RPMI8226 (cell line): ENCODE results near the gene C10orf105.

Experiments used
- DNase-seq: peaks from one replicate; pipeline ENCODE4 v3.0.0-alpha.2; 2015

Gene C10orf105, protein sequence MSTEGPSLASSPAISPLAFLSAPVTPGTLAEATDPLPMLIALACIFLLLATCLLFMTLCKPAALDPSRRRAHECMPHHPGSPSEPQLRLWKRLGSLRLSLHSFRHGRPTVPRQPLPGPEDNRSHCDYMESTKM

DNA sequence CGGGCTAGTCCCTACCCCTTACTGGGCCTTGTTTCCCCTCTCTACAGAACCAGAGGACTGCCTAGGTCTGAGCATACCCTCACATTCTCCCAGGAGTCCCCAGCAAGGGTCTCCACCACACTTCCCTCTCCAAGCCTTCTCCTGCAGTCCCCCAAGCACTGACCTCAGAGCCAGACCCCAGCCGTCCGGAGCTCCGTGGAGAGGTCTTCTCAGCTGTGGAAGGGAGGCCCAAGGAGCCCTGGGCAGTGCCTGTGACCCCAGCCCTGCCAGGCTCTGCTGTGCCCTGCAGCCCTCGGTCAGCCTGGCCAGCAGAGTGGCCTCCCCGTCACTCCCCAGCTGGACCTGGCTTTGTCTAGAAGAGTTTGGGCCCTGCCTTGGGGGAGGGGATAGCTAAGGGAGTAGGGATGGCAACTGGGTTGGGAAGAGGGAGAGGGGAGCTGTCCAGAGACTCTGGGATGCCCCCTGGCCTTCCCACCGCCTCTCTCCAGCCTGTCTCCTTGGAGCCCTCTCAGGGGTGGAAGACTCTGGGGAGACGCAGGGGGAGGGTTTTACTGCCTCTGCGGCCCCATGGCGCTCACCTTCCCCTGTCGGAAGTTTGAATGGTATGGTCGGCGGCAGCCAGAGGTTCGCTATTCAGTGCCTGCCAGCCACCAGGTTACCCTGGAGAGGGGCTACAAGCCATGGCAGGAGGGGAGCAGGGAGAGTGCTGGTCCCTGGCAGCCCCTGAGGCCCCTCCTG, at the start of gene C10orf105:
C10orf105 (minus strand) TSS at position 315 of the 738 bp plus-strand sequence. CDS start 3,441 bp downstream, outside the sequence.
- DNase-seq: no peak

DNA sequence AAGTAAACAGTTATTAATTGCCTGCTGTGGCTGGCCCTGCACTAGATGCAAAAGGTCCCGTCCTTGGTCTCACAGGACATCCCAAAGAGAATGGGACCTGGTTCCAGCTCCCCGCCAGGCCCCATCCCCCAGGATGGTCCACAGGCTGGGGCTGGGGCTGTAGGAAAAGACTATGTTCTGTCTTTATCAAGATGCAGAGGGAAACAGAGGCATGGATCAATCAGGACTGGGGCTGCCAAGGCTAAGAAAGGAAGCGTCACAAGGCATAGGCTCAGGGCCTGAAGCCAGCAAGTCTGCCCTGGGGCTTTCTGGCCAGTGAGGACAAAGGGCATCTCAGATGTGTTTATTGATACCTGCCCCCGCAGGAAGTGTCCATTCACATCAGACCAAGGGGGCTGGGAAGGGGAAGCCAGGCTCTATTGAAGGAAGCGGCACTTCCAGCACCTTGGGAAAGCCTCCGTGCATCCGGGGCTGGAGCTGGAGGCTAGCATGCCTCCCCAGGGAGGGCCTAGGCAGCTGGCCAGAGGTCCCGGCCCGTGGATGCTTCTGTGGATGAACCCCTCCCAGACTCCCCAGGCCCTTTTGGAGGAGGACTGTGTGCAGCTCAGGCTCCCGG, 48.0 kb upstream of the C10orf105 start:
- no peak for DNase-seq

DNA sequence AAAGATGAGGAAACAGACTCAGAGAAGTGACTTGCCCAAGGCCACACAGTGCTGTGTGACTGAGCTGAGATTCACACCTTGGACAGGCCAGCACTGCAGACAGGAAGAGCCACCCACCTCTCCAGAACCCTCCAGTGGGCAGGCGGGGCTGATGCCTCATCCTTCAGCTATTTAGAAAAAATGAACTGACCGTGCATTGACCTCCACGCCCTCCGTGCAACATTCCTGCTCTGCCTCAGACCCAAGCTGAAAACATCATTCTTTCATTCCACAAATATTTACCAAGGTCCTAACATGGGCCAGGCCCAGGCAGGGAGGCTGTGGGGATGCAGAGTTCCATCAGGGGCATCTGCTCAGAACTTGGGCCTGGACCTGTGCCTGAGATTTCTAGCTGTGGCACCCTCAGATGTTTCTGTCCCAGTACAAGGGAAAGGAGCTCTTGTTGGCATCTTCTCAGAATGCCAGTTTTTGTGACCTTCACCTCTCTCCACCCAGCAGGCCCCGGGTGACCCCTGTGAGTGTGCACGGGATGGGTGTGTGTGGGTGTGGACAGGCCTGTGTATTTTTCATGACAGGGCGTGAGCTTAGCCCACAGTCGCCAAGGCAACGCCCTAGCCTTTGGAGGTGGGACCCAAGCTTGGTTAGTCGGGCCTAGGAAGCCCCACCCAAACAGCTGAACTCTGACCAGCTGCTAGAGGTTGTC, 47.3 kb upstream of the C10orf105 start:
- no peak for DNase-seq

DNA sequence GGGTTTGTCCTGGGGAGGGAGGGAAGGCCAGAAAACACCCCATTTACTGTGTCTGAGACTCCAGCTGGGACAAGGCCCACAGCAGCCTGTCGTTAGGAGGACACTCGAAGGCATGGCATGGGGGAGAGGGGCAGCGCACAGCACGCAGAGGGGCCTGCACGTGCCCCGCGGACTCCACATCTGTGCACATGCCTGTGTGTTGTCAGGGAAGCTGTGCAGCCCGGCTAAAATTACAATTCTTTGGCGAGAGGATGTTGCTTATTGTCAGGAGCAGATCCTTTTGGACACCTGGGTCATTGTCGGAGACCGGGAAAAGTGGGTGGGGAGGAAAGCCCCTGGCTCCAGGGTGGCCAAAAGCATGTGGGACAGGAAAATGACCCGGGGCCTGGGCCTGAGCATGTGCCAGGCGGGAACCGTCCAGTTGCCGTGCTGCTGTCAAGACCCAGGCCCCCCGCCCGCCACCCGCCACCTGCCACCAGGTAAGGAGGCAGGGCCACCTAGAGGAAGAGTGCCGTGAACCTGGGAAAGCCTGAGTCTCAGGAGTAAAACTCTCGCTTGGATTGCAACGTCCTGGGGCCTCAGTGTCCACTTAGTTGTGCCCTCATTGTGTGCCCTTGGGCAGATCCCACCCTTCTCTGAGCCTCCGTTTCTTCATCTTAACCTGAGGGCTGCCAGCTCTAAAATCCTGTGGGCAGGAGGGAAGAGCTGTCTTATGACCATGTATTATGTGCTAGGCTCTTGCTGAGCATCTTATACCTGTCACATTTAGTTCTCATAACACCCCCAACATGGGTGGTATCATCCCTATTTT, 46.5 kb upstream of the C10orf105 start:
- no peak for DNase-seq

DNA sequence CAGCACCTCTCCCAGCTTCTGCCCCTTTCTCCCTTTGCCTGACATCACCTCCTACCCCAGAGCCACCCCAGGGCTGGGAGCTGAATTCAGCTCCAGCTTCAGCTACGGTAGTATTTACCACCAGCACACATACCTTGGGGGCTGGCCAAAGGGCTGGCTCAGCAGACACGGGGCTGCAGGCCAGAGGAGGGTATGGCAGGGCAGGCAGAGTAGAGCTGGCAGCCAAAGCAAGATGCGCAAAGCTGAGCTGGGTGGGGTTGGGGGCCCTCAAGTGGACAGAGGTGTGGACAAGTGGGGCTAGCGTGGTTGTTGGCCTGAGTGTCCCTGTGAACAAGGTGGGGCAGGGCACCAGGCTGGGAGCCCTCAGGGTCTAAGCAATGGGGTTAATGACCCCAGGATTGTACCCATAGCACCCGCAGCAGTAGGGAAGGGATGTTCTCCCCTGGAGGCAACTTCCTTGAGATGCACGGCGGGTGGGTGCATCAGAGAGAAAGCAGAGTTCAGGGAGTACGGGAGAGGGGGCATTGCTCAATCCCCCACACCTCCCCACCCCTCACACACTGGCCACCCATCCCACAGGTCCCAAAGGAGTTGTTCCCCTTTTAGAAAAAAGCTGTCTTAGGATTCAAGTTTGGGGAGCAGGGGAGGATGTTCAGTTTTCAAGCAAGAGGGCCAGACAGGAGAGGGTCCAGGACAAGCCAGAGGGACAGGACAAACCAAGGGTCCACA, 45.8 kb upstream of the C10orf105 start:
- no peak for DNase-seq

DNA sequence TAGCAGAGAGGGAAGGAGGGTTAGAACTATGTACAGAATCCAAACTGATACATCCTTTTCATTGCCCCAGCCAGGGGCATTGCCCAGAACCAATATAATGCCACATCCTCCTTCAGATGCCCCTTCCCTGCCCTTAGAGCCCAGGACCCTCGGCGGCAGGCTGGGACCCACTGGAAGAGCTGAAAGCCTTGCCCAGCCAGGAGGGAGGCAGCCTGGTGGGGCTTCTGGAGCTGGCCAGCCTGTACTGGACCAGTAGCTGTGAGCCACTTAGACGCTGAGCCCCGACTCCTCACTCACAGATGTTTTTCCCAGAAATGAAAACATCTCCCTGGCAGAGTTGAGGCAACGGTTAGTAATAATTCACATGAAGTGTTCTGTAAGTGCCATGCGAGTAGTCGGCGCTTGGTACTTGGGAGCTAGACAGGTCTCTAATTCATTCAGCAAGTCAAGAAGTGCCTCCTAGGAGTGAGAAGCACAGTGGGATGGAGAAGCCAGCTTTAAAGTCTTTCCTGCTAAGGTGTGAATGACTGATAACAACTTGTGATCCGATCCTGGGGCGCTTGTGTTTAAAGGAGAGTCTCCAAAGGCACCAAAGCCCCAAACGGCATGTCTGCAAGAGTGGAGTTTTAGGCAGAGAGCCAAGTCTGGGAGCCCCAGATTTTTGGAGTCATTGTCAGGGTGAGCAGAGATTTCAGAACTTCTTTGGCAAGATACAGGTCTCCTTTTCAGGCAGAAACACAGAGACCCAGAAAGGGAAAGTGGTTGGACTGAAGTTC, 44.0 kb upstream of the C10orf105 start:
- DNase-seq: no peak

DNA sequence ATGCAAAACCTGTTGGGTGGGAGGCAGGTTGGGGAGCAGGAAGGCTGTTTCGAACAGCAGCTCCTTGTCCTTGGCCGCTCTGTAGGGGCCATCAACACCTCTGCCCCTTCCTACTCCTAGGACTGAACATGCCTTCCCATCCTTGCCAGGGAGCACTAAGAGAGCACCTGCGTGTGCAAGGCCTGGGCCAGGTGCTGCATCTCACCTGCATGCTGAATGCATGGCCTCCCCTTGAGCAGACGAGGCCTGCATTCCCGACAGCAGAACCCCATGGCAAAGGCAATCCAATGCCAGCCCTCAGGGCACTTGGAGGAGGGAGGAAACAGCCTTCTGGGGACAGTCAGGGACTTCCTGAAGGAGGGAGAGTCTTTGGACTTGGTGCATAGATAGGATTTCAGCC, 42.7 kb upstream of the C10orf105 start:
- no peak for DNase-seq

DNA sequence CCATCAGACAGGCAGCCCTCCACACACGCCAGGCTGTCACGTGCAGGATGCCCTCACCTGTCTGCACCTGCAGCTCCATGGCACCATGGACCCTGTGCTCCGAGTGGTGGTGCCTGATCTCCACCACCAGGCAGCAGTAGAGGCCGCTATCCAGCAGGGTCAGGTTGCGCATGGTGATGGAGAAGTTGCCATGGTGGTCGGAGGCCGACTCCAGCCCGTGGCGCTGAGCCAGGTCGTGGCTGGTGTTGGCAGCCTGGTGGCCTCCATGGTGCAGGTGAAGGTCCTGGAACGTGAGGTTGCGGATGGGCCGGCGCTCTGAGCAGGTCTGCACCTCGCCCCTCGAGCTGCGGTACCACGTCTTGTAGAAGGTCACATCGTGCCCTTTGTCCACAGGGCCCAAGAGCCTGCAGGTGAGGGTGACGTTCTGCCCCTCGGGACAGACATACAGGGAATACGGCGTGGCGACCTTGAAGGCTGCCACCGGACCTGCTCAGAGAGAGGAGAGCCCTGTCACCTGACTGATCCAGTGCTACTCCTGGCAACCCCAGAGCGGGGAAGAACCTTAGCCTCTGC, 42.0 kb upstream of the C10orf105 start:
- DNase-seq: no peak

DNA sequence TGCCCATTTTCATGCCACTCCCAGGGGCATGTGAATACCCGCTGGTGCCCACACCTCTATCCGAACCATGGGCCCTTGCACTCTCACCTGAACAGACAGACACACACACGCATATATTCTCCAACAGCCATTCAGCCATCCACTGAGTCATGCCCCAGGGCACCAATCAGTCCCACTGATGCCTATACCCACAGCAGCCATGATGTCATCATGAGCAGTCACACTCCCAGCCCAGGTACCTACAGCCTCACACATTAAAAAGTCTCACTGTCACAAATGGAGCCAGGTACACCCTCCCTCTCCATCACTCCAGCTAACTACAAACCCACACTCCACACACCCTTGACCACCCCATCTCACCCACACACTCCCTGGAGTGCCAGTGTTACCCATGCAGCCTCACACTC, 41.5 kb upstream of the C10orf105 start:
- DNase-seq: no peak

DNA sequence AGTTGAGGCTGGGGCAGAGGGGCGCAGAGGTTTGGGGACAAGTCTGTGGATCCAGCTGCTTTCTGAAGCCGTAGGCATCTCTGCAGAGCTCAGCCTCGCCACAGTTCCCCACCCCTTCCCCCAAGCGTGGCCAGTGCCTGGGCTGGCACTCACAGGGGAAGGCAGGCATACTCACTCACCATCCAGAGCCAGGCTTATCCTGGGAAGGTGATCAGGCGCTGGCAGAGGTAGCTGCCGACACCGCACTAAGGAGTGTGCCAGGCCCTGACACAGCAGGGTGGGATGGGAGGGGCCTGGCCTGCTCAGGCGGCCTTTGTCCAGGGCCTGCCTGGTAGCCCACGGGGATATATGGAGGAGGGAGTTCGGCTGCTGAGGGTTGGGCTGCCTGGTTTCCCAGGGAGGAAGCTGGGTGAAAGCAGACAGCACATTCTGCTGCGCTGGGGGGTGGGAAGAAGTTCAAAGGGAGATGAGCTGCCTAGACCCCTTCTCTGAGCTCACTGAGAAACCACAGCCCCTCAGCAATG, 37.9 kb upstream of the C10orf105 start:
- no peak for DNase-seq

DNA sequence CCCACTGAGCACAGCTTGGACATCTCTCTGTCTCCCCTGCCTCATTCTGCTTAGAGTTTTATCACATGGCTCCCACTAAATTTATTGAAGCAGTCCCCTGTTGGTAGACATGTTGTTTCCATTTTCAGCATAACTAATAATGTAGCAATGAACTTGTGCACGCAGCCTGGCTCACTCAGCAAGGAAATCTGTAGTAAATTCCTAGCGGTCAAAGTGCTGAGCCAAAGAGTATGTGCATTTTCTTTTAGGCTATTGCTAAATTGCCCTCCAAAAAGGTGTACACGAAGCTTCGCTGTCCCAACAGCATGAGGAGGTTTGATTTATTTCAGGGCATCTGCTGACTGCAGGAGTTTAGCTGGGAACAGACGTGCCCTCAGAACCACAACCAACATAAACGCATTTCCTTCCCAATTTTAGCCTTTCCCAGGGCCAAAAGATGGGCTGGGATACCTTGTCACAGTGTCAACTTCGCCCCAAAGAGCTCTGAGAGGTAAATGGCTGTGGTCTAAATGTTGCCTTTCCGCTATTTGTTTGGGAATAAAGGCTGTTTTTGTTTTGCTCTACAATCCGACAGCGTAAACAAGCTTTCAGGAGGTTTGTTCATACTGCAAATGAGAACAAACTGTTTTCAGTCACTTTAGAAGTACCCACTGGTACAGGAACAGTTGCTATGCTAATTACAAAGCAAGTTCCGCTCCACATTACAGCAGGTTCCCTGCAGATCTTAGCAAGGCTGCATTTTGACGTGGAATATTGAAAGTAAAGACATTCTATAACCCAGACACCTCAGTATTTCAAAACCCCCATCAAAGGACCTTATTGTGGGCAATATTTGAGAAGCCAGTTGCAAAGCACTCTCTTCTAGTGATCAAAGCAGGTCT, 37.0 kb upstream of the C10orf105 start:
- DNase-seq: no peak

DNA sequence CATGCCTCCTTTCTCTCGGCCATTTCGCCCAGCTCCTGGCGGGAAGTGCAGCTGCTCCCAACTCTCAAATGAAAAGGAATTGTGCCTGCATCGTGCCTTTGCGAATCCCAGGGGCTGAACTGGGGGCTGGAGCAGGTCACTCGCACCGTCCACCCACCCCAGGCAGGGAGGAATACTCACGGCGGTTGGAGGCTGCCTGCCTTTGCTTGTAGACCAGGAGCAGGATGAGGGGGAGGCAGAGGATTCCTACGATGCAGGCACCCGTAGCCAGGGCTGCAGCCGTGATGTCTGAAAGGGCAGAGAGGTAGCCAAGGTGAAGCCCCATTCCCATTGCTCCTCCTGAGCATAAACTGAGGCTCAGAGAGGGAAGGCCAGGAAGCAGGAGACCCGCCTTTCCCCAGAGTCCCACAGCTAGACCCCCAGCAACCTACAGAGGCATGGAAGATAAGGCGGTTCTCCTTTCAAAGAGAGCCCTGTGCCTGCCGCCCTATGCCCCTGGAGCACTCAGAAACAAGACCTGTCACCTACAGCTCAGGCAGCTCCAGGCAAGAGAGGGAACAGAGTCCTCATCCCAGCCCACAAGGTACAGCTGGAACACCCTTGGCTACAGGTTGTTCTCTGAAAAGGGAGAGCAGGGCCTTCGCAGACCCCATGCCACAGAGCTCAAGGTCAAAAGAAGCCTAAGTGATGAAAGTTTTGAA, 35.8 kb upstream of the C10orf105 start:
- no peak for DNase-seq

DNA sequence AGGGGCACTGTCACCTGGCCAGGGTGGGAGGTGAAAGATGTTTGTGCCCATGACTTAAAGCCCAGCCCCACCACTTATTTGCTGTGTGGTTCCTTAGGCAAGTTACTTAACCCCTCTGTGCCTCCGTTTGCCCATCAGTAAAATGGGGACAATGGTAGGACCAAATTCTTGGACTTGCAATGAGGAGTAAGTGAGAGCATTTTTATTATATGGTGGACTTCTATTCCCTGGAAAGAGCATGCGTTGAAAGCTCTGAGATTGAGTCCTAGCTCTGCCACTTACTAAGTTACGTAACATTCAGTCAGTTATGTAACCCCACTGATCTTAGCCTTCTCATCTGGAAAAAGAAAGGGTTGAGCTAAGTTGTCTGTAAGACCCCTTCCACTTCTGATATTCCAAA, 35.0 kb upstream of the C10orf105 start:
- no peak for DNase-seq

DNA sequence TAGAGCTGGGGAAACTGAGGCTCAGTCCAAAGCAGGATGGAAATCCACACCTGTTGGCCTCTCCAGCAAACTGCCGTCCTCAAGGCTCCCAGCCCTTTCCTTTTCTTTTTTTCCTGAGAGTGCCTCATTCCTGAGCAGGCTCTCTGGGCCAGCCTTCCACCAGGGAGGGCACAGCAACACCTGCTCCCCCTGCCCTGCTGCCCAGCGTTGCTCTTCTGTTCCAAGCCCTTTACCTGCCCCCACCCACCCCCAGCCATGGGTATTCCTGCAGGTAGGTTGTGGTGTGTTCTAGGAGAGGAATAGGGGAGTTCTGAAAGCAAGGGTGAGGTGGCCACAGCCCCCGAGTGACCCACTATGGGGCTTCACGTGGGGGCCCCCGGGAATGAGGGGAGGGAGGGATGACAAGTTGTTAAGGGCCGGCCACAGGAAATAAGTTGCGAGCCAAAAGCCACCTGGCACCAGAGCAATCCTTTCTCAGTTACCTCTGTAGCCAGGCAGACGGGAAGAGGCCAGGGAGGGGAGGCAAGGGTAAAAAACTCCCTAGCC, 34.5 kb upstream of the C10orf105 start:
- DNase-seq: no peak

DNA sequence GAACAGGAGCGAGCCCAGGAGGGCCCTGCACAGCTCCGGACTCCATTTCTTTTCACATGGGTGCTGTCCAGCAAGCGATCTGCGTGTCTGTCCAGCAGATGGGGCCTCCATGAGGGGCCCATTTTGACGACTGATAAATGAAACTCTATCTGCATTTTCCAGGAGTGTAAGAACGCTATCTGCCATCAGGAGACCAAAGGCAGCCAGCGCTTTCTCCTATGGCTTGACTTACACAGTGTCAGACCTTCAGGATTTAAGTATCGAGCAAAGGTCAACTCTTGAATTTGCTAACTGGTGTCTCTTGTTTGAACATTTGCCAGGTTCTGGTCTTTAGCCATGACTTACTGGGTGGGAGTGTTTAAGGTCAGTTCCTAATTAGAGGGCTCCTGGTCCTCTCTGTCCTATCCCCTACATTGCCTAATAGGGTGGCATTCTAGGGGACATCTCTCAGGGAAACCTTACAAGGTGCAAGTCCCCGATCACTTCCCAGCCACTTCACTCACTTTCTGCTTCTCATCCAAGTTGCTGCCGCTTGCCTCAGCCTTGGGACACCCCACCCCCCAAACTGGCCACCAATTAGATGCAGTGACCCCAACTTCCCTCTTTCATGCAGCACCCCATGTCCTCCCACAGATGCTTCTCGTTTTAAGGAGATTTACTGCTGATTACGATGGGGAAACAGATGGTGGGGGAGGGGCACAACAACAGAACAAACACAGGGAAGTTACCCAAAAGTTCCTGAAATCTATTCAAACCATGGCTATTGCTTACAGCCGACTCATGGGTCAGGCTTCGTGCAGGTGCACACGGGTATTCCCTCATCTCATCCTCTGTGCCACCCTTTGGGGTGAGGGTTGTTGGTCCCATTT, 33.7 kb upstream of the C10orf105 start:
- DNase-seq: no peak

DNA sequence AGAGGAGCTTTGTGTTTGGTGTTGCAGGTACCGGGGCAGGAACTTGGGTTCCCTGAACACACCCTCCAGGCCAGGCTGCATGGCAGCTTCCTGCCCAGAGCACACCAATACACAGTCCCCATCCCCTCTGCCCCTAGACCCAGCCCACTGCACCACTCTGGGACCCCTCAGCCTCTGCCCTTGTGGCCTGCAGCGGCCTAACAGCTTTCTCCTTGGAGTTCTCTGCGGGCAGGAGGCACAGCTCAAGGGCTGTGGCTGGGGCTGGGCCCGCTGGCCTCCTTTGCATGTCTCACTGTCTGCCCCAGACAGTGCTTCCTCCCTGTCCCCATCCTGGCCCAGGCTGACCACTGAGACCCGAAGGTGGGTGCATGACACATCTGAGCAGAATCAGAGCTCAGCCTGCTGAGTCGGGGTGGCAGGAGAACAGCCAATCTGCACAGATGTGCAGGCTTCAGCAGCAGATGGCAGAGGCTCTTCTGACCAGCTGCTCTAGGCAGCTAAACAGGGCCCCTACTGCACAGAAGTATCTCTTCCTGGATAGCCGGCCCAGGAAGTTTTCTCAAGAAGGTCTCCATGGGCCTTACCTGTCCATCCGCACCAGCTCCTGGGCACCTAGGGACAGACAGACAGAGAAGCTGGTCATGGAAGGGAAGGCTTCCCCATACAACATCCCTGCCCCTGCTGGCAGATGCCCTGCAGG, 33.0 kb upstream of the C10orf105 start:
- DNase-seq: no peak
